Esophagus muscularis mucosa (tissue), 4 donors: Measurements from ENCODE around the gene OR8S1.
A peak's percentile ranks its signal among the peaks of the same experiment; 100 is the strongest.

Experiments used
- EP300 ChIP-seq: sonication (generic); formaldehyde crosslinking; IDR thresholded peaks from one replicate; pipeline ENCODE4 v1.6.1; 2017; ENCODE audit warnings: antibody characterized with exemption
- POLR2A ChIP-seq: fragments of 450-650 bp; IDR thresholded peaks from one replicate; pipeline ENCODE4 v1.6.1; 2017; ENCODE audit warnings: antibody characterized with exemption, moderate library complexity, mild to moderate bottlenecking, low read depth
- POLR2AphosphoS5 ChIP-seq, 2 donors: sonication (generic); formaldehyde crosslinking; IDR thresholded peaks; one replicate each; pipeline ENCODE4 v1.6.1; 2017; ENCODE audit warnings: antibody characterized with exemption in 2 of 2
- TF ChIP-seq, protein P1 (sequence below), 3 experiments: fragments of 200-600 bp in 2 of 3; fragments of 450-650 bp in 1 of 3; sonication (generic) in 2 of 3; IDR thresholded peaks; one replicate each; pipeline ENCODE4 v1.5.1; 2017 to 2019; ENCODE audit warnings: antibody characterized with exemption in 3 of 3, mild to moderate bottlenecking in 2 of 3, moderate library complexity in 1 of 3

DNA sequence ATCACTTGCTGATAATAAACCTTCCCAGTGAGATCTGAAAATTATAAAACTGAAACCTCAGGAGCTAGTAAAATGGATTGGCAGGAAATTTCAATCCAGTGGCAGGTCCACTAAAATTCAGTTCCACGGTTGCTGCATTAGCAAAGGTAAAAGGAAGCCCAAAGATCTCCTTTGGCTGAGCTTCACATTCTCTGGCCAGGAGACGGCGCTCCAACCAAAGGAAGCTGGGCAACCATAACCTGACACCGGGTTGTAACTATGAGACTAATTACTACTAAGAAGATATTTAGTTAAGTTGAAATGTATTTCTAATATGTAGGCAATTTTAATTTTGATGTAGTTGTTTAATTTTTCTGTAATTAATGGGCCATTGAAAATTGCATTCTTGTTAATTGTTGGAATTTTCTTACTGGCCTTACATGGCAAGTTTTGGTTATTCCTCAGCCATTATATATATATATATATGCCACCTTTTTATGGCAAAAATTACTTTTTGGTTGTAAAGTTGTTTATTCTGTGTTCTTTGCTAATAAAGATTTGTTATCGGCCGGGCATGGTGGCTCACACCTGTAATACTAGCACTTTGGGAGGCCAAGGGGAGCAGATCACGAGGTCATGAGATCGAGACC lies 17.0 kb downstream of the OR8S1 start:
- TF ChIP-seq POLR2A (no peak), POLR2AphosphoS5 (IDR thresholded peaks at IDR 0.05) (no peak), EP300 (no peak)
- TF ChIP-seq, protein P1, sequence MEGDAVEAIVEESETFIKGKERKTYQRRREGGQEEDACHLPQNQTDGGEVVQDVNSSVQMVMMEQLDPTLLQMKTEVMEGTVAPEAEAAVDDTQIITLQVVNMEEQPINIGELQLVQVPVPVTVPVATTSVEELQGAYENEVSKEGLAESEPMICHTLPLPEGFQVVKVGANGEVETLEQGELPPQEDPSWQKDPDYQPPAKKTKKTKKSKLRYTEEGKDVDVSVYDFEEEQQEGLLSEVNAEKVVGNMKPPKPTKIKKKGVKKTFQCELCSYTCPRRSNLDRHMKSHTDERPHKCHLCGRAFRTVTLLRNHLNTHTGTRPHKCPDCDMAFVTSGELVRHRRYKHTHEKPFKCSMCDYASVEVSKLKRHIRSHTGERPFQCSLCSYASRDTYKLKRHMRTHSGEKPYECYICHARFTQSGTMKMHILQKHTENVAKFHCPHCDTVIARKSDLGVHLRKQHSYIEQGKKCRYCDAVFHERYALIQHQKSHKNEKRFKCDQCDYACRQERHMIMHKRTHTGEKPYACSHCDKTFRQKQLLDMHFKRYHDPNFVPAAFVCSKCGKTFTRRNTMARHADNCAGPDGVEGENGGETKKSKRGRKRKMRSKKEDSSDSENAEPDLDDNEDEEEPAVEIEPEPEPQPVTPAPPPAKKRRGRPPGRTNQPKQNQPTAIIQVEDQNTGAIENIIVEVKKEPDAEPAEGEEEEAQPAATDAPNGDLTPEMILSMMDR (IDR thresholded peaks at IDR 0.05): peak; percentile 39 to 54 (median 43)
